Mucosa of stomach (tissue), 1 donor: ENCODE data around the gene SLC25A40.
A peak's percentile ranks its signal among the peaks of the same experiment; 100 is the strongest.
"Not testable (repeated sequence)": the region's sequence is repeated elsewhere in the genome, so short reads cannot be mapped to it uniquely, and the experiment has no call there.

Experiments
- H3K27me3 ChIP-seq: one replicate; pipeline ENCODE4 v1.7.0; 2013; ENCODE audit warnings: mild to moderate bottlenecking, low read length; ENCODE audit not compliant: control insufficient read depth, insufficient read depth
- H3K36me3 ChIP-seq: one replicate; pipeline ENCODE4 v1.7.0; 2013; ENCODE audit warnings: low read length; ENCODE audit not compliant: control insufficient read depth, insufficient read depth
- H3K4me1 ChIP-seq: one replicate; pipeline ENCODE4 v1.7.0; 2013; ENCODE audit warnings: mild to moderate bottlenecking, low read length; ENCODE audit not compliant: control insufficient read depth, insufficient read depth
- H3K4me3 ChIP-seq: one replicate; pipeline ENCODE4 v1.7.0; 2013; ENCODE audit warnings: low read length
- H3K9ac ChIP-seq: one replicate; pipeline ENCODE4 v1.7.0; 2013; ENCODE audit warnings: mild to moderate bottlenecking, low read length, moderate library complexity
- H3K9me3 ChIP-seq: one replicate; pipeline ENCODE4 v1.7.0; 2013; ENCODE audit warnings: mild to moderate bottlenecking, low read length, moderate library complexity; ENCODE audit not compliant: control insufficient read depth
- donor health status: Pancreatic carcinoma.

Gene SLC25A40

GRCh38 chr7:87885018-87885417, 8.9 kb upstream of the SLC25A40 start:
- Histone ChIP-seq H3K4me3 (no peak overlapping the region), H3K27me3 (no peaks in the 10 kb centered on the region), H3K9me3 (no peaks in the 10 kb centered on the region), H3K36me3 (no peaks in the 10 kb centered on the region), H3K9ac (no peak overlapping the region), H3K4me1 (no peaks in the 10 kb centered on the region)

- no peak overlapping the region for H3K9ac ChIP-seq
- H3K9me3 ChIP-seq: no peaks in the 10 kb centered on the region
- H3K4me3 ChIP-seq: no peak overlapping the region
- no peaks in the 10 kb centered on the region for H3K36me3 ChIP-seq
- H3K27me3 ChIP-seq: no peaks in the 10 kb centered on the region
- H3K4me1 ChIP-seq: no peaks in the 10 kb centered on the region
These were observed 6.2 kb upstream of the SLC25A40 start for GRCh38 chr7:87882151-87882937.

- Histone ChIP-seq H3K4me3 (no peak overlapping the region), H3K36me3 (no peaks in the 10 kb centered on the region), H3K9ac (no peak overlapping the region), H3K27me3 (no peaks in the 10 kb centered on the region), H3K4me1 (peaks cover 14% of the 10 kb centered on the region), H3K9me3 (no peaks in the 10 kb centered on the region)
These were observed 2.1 kb upstream of the SLC25A40 start for GRCh38 chr7:87878208-87878735.

- Histone ChIP-seq H3K9me3 (no peaks in the 10 kb centered on the region), H3K36me3 (no peaks in the 10 kb centered on the region), H3K9ac (peak overlapping the region; percentile 86), H3K4me3 (peak overlapping the region; percentile 87), H3K27me3 (no peaks in the 10 kb centered on the region), H3K4me1 (peaks cover 14% of the 10 kb centered on the region)
These were observed 1.3 kb upstream of the SLC25A40 start for GRCh38 chr7:87877366-87878040.

GRCh38 chr7:87876869-87877234, 692 bp upstream of the SLC25A40 start:
- peaks cover 14% of the 10 kb centered on the region for H3K4me1 ChIP-seq
- no peaks in the 10 kb centered on the region for H3K9me3 ChIP-seq
- peak overlapping the region; percentile 86 for H3K9ac ChIP-seq
- H3K27me3 ChIP-seq: no peaks in the 10 kb centered on the region
- H3K36me3 ChIP-seq: no peaks in the 10 kb centered on the region
- peak overlapping the region; percentile 87 for H3K4me3 ChIP-seq

- Histone ChIP-seq H3K9me3 (no peaks in the 10 kb centered on the region), H3K4me1 (peaks cover 14% of the 10 kb centered on the region), H3K27me3 (no peaks in the 10 kb centered on the region), H3K9ac (peak overlapping the region; percentile 86), H3K4me3 (peak overlapping the region; percentile 87), H3K36me3 (no peaks in the 10 kb centered on the region)
These were observed 765 bp downstream of the SLC25A40 start for GRCh38 chr7:87875151-87876039.

GRCh38 chr7:87874066-87874465, 2.1 kb downstream of the SLC25A40 start:
- H3K4me1 ChIP-seq: peaks cover 14% of the 10 kb centered on the region
- H3K4me3 ChIP-seq: no peak overlapping the region

GRCh38 chr7:87873328-87873727, 2.8 kb downstream of the SLC25A40 start:
- not testable (repeated sequence) for H3K36me3 ChIP-seq, H3K9ac ChIP-seq, H3K9me3 ChIP-seq, H3K4me3 ChIP-seq, H3K27me3 ChIP-seq
- peaks cover 14% of the 10 kb centered on the region for H3K4me1 ChIP-seq

More at GRCh38 chr7:87874066-87874465, 2.1 kb downstream of the SLC25A40 start:
- H3K27me3 ChIP-seq: no peaks in the 10 kb centered on the region
- H3K36me3 ChIP-seq: no peaks in the 10 kb centered on the region
- H3K9me3 ChIP-seq: no peaks in the 10 kb centered on the region
- H3K9ac ChIP-seq: no peak overlapping the region

GRCh38 chr7:87872346-87872745, 3.8 kb downstream of the SLC25A40 start:
- H3K4me1 ChIP-seq: peaks cover 14% of the 10 kb centered on the region
- no peak overlapping the region for H3K9ac ChIP-seq
- no peaks in the 10 kb centered on the region for H3K9me3 ChIP-seq
- H3K27me3 ChIP-seq: no peaks in the 10 kb centered on the region
- no peaks in the 10 kb centered on the region for H3K36me3 ChIP-seq
- H3K4me3 ChIP-seq: no peak overlapping the region

- Histone ChIP-seq H3K27me3 (no peaks in the 10 kb centered on the region), H3K36me3 (no peaks in the 10 kb centered on the region), H3K4me3 (no peak overlapping the region), H3K9me3 (no peaks in the 10 kb centered on the region), H3K9ac (no peak overlapping the region), H3K4me1 (peaks cover 14% of the 10 kb centered on the region)
These were observed 5.7 kb downstream of the SLC25A40 start for GRCh38 chr7:87870471-87870870.

GRCh38 chr7:87866533-87866932, 9.6 kb downstream of the SLC25A40 start:
- H3K4me1 ChIP-seq, H3K9me3 ChIP-seq, H3K36me3 ChIP-seq, H3K4me3 ChIP-seq, H3K27me3 ChIP-seq, H3K9ac ChIP-seq: not testable (repeated sequence)
